ENCODE measurements around the gene RHOT1.
"Not testable (repeated sequence)": the region's sequence is repeated elsewhere in the genome, so short reads cannot be mapped to it uniquely, and the experiment has no call there.

The RHOT1 gene

DNA sequence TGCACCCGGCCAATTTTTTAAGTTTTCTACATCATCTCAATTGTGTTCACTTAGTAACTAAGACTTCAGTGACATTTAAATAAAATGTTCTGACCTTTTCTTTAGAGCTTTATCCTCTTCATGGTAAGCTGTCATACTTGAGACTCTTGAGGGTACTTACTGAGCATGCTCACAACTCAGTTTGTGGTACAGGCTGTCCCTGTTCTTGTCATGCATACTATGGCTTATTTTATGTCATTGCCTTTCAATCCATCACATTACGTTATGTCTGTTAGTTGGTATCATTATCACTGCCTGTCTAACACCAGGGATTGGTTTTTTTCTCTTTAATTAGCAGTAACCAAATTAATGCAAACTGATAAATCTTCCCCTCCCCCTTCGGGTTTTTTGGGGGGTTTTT, 81.4 kb downstream of the RHOT1 start:
- no peak for DNase-seq

GRCh38 chr17:32226886-32227285, 84.6 kb downstream of the RHOT1 start:
- no peak for DNase-seq

- no peak for DNase-seq
Observed at GRCh38 chr17:32227910-32228309, 85.6 kb downstream of the RHOT1 start.

DNA sequence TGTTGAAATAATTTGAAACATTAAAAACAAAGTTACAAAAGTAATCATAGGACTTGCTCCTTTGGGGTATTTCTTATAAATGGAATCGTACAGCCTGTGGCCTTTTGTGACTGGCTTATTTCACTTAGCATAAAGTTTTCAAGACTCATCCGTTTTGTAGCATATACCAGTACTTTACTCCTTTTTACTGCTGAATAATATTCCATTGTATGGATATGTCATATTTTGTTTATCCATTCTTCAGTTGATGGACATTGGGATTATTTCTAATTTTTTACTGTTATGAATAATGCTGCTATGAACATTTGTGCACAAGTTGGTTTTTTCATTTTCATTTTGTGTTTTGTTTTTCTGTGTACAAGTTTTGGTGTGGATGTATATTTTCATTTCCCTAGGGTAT, 93.3 kb downstream of the RHOT1 start:
- DNase-seq, result no peak

DNA sequence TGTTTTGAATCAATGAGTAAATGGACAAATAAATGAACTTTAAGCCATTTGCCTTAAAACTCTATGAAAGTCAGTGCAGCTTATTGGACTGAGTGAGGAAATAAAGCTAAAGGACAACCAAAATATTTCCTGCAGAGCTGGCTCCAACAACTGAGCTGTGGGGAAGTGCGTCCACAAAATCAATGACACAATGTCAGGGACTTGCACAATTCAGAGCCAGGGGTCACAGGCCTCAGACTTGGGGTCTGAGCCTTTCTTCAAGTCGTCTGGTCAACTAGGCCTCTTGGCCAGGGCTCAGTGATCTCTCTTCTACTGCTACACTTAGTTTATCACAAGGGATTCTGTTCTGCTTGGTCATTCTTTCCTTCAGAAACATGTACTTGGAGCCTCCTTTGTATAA, 97.2 kb downstream of the RHOT1 start:
- DNase-seq, result no peak

- DNase-seq, result no peak
Observed at GRCh38 chr17:32240750-32241149, 98.4 kb downstream of the RHOT1 start.

- DNase-seq, result no peak
Observed at GRCh38 chr17:32241640-32242039, 99.3 kb downstream of the RHOT1 start.

DNA sequence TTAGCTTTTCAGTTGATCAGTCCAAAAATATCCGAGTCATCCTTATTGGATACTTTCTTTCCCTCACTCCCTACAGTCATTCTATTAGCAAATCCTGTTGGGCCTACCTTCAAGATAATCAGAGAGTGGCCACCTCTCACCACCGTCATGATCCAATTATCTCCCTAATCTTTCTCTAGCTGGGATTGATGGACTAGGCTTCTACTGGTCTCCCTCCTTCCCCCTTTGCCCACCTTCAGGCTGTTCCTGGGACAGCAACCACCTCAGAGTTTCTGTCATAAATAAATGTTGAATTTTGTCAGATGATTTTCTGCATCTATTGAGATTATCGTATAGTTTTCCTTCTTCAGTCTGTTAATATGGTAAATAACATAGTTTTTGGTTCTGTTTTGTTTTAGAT, 107.2 kb downstream of the RHOT1 start:
- DNase-seq, result no peak

- DNase-seq, result peak in 50 of 56 donors; percentile 18 to 91 (median 64)
Observed at GRCh38 chr17:32253117-32253611, 110.9 kb downstream of the RHOT1 start.

- no peak for DNase-seq
Observed at GRCh38 chr17:32256012-32256700, 113.9 kb downstream of the RHOT1 start.

GRCh38 chr17:32256701-32257019, 114.4 kb downstream of the RHOT1 start:
- no peak for DNase-seq

GRCh38 chr17:32258383-32259140, 116.3 kb downstream of the RHOT1 start:
- DNase-seq, result peak in 17 of 56 donors; percentile 11 to 58 (median 35)

DNA sequence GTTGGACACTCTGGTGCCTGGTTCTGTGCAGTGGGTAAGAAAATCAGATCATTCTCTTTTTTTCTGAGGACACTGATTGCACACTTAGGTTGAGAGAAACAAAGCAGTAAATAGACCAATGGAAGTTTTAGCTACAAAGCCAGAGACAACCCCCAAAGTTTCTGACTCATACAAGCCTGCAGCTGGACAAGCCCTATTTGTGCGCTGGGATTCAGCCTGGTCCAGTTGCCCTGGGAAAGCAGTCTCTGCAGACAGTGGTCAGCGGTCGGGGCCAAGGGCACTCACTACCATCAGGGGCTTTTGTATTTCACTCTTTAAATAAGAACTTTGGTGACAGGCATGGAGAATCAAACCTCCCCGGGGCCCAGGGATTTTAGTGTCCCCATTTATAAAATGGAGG, 117.3 kb downstream of the RHOT1 start:
- peak in 25 of 56 donors; percentile 13 to 62 (median 44) for DNase-seq

GRCh38 chr17:32261417-32261736, 119.1 kb downstream of the RHOT1 start:
- no peak for DNase-seq

DNA sequence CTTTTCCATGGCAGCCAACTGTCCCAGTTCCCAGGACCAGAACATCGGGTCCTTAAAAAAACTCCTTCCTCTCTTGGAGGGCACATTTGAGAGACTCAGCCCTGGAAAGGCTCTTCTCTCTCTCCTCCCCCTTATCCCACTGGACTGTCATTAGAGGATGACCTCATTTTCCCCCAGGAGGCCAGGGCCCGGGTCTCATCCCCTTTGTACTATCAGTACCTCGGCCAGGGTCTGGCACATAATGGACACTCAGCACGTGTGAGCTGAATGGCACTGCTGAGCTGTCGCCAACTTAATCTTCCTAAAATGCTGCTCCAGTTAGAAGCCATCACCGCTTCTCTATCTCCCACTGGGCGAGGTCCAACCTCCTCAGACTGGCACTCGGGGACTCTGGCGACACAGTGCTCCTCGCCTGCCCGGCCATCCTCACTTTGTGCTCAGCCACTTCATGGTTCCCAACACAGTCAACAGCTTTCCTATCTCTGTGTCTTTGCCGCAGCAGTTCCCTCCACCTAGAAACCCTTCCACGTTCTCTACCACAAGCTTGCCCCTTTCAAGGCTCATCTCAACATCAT, 119.7 kb downstream of the RHOT1 start:
- DNase-seq, result peak in 1 of 56 donors; percentile 31

GRCh38 chr17:32263515-32263914, 121.2 kb downstream of the RHOT1 start:
- not testable (repeated sequence) for DNase-seq

DNA sequence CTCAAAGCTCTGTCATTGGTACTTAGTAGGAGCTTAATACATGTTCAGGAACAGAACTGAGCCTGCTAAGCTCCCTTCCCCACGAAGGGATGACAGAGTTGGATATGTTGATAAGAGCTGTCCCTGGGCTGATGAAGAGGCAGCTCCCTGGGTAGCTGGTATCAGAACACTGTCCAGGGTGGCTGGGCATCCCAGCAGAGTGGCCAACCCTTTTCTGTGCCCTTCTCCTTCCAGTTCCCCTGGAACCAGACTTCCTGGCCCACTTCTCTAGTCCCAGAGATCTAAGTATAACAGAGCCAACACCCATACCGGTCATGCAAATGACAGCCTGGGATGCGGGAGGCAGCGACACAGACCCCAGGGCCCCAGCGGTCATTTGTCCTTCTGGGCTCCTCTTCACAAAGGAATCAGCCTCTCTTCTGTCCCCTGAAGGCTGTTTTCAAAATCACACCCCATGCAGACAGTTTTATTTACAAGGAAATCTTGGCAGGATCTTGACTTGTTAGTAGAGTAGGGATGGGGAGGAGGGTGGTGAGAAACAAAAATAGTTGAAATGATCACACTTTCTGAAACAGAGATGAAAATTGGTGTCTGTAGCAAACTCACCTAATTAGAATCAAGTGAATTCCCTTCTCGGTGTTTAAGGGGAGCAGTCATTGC, 122.0 kb downstream of the RHOT1 start:
- peak in 2 of 56 donors; percentile 13 to 35 for DNase-seq

DNA sequence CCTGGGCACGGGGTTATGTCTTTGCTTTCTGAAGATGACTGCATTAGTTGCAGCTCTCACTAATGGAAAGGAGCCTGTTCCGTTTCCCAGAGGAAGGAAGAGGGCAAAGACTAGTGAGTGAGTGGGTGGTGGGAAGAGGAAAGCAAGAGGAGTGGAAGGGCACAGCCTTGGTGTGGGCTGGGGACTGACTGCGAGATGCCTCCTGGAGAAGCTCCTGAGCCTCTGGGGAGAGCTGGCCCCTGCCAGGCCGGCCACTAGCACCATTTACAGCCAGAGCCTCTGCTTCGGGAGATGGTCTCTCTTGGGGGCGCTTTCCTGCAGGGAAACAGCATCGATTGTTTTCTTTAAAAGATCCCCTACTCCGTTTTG, 122.5 kb downstream of the RHOT1 start:
- peak in 2 of 56 donors; percentile 23 to 30 for DNase-seq

DNA sequence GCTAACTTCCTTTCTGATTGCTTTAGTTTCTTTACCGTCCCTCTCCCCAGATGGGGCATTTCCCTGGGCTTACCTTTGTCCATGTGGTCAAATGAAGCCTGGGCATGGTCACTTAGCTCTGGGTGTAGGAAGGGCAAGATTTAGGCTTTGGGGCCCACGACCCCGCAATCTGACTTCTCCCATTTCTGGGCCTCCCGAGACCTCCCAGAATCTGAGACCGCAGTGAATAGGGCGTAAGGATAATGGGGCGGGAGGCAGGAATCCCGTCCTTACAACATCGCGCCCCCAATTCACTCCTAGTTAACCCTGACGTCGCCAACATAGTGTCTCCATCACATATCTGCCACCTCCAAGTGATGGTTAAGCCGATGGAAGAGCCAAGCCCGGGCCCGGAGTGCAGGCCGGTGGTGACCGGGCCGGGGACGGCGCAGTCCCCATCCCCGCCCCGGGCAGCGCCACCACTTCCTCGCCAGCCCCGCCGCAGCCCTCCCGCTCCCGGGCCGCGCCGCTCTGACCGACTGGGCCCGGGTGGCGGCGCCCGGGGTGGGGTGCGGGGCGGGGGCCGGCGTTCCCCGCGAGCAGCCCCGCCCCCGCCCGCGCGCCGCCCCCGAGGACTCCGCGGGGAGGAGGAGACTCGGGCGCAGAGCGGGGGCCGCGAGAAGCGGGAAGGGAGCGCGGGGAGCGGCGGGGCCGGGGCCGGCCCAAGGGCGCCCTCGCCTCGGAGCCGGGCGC, 123.1 kb downstream of the RHOT1 start, which contains the start of gene RHBDL3:
TSS of gene RHBDL3 (plus strand) at position 641 of the 732 bp plus-strand sequence. CDS start 358 bp downstream, outside the sequence.
- DNase-seq, result peak in 5 of 56 donors; percentile 20 to 54 (median 22)

- DNase-seq, result no peak
Observed at GRCh38 chr17:32266051-32266388, 123.7 kb downstream of the RHOT1 start.
